Measurements from ENCODE around the gene TFF3. TPM values are rescaled to one million over a fixed set of nuclear protein-coding genes. Genes with fewer than 3 reads are reported as not detected.

The TFF3 gene
- total RNA-seq, 1 experiment from 2014 or later = not detected

GRCh38 chr21:42291003-42291750 is 24.0 kb downstream of the TFF3 start:
- no peak for DNase-seq (ENCODE audit: low read depth)

GRCh38 chr21:42290505-42290904 is 24.7 kb downstream of the TFF3 start:
- DNase-seq (ENCODE audit: low read depth) = no peak

GRCh38 chr21:42289926-42290325 is 25.3 kb downstream of the TFF3 start:
- no peak for DNase-seq (ENCODE audit: low read depth)

GRCh38 chr21:42288962-42289361 is 26.2 kb downstream of the TFF3 start:
- DNase-seq (ENCODE audit: low read depth) = no peak

GRCh38 chr21:42287193-42288083 is 27.8 kb downstream of the TFF3 start:
- DNase-seq (ENCODE audit: low read depth) = no peak

GRCh38 chr21:42286416-42286815 is 28.8 kb downstream of the TFF3 start:
- no peak for DNase-seq (ENCODE audit: low read depth)

- no peak for DNase-seq (ENCODE audit: low read depth)
Observed at GRCh38 chr21:42285569-42286245, 29.5 kb downstream of the TFF3 start.

GRCh38 chr21:42282715-42283114 is 32.5 kb downstream of the TFF3 start:
- no peak for DNase-seq (ENCODE audit: low read depth)

- DNase-seq (ENCODE audit: low read depth) = no peak
Observed at GRCh38 chr21:42282021-42282420, 33.2 kb downstream of the TFF3 start.

- DNase-seq (ENCODE audit: low read depth) = no peak
Observed at GRCh38 chr21:42281181-42281680, 34.0 kb downstream of the TFF3 start.

GRCh38 chr21:42280356-42281180 is 34.6 kb downstream of the TFF3 start:
- DNase-seq (ENCODE audit: low read depth) = no peak

- DNase-seq (ENCODE audit: low read depth) = no peak
Observed at GRCh38 chr21:42279888-42280287, 35.3 kb downstream of the TFF3 start.

- DNase-seq (ENCODE audit: low read depth) = no peak
Observed at GRCh38 chr21:42279341-42279871, 35.8 kb downstream of the TFF3 start.

GRCh38 chr21:42278451-42279149 is 36.6 kb downstream of the TFF3 start:
- DNase-seq (ENCODE audit: low read depth) = no peak

- DNase-seq (ENCODE audit: low read depth) = no peak
Observed at GRCh38 chr21:42277593-42277992, 37.6 kb downstream of the TFF3 start.

- DNase-seq (ENCODE audit: low read depth) = no peak
Observed at GRCh38 chr21:42276526-42277154, 38.6 kb downstream of the TFF3 start.

- DNase-seq (ENCODE audit: low read depth) = no peak
Observed at GRCh38 chr21:42276076-42276475, 39.1 kb downstream of the TFF3 start.

- no peak for DNase-seq (ENCODE audit: low read depth)
Observed at GRCh38 chr21:42272984-42273600, 42.1 kb downstream of the TFF3 start.
